ENCODE results near the gene DGKZ. TPM values are rescaled to one million over a fixed set of nuclear protein-coding genes. Genes with fewer than 3 reads are reported as not detected.

Gene DGKZ
- polyA plus RNA-seq, 2 of the 4 experiments (the other 2 are of a cell fraction): 12.8 to 28.4 TPM

DNA sequence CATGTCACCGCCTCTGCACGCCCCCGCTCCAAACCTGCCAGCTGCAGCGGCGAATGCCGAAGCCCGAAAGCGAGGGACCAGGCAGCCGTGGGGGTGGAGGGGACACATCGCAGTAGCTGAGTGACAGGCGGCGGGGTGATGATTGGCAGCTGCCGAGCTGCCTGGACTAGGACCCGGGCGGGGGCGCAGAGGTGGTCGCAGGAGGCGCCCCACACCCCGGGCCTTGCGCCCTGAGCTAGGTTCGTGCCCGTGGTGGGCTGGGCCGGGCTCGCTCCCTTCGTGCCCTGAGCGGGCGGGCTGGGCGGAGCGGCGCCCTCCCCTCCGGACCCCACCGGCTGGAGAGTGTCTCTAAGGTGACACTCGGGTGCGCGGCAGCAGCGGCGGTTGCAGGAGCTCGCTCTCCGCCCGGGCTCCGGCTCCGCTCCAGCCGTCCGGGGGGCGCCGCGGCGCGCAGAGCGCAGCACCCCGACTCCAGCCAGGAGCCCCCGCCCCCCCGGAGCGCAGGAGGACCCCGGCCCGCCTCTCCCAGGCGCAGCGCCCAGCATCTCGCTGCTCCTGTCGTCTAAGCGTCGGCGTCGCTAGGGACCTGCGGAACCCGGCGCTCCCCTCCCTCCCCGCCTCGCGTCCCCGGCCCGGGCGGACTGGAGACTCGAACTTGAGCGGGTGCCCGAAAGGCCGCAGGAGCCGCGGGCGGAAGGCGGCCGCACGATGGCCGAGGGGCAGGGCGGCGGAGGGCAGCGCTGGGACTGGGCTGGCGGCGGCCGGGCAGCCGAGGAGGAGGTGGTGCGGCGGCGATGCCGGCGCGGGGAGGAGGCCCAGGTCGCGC lies 14.5 kb upstream of the DGKZ start (continued):
- TF ChIP-seq, protein P1, sequence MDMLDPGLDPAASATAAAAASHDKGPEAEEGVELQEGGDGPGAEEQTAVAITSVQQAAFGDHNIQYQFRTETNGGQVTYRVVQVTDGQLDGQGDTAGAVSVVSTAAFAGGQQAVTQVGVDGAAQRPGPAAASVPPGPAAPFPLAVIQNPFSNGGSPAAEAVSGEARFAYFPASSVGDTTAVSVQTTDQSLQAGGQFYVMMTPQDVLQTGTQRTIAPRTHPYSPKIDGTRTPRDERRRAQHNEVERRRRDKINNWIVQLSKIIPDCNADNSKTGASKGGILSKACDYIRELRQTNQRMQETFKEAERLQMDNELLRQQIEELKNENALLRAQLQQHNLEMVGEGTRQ (IDR thresholded peaks at IDR 0.05): no peak
- TF ChIP-seq, protein P2, sequence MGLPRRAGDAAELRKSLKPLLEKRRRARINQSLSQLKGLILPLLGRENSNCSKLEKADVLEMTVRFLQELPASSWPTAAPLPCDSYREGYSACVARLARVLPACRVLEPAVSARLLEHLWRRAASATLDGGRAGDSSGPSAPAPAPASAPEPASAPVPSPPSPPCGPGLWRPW (IDR thresholded peaks at IDR 0.05): no peak

DNA sequence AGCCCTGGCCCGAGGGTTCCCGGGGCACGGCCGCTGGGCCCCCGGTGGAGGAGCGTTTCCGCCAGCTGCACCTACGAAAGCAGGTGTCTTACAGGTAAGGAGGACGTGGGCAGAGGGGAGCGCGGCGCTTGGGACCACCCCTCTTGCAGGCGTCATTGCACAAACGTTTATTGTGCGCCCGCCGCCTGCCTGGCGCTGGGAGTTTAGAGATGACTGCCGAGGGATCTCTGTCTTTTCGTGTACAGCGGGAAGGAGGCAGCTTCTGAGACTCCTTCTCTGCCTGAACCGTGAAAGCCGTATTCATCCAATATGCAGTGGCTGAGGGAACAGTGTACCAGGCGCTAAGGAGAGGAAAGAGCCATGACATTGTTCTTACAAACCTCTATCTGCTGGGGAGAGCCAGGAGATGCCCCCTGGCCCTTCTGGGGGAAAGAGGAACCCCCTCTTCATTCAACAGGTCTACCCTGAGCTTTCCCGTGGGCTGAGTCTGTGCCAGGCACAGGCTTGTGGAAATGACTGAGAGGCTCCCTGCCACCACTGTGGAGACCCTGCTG lies 13.8 kb upstream of the DGKZ start:
- no peaks in the 10 kb centered on the region for H3K9me3 ChIP-seq
- peaks cover 3% of the 10 kb centered on the region; the same call in 1 of the 3 replicates for H3K4me1 ChIP-seq
- no peak for FAIRE-seq
- no peak for ATAC-seq
- TF ChIP-seq CBX8 (IDR thresholded peaks at IDR 0.05): no peak
- no peak for TF ChIP-seq MAFK (IDR thresholded peaks at IDR 0.05; ENCODE audit: partially characterized antibody)
- no peak for TF ChIP-seq HOXB13 (CRISPR knock-in tag; IDR thresholded peaks at IDR 0.05; ENCODE audit: low read depth)
- no peak for TF ChIP-seq SREBF2 (IDR thresholded peaks at IDR 0.05)
- no peak for TF ChIP-seq FOSB (CRISPR knock-in tag; IDR thresholded peaks at IDR 0.05)
- no peak for TF ChIP-seq RARB (CRISPR knock-in tag; IDR thresholded peaks at IDR 0.05)
- TF ChIP-seq EHMT2 (IDR thresholded peaks at IDR 0.05; ENCODE audit: low read depth): no peak
- TF ChIP-seq, protein P2 (IDR thresholded peaks at IDR 0.05): no peak
- TF ChIP-seq POLR2AphosphoS2 (conservative IDR thresholded peaks at IDR 0.05; ENCODE audit: low read length): no peak
- TF ChIP-seq RNF2 (IDR thresholded peaks at IDR 0.05; ENCODE audit: borderline replicate concordance, low read depth): no peak
- no peak for TF ChIP-seq ZNF302 (CRISPR knock-in tag; IDR thresholded peaks at IDR 0.05)
- TF ChIP-seq, protein P3, sequence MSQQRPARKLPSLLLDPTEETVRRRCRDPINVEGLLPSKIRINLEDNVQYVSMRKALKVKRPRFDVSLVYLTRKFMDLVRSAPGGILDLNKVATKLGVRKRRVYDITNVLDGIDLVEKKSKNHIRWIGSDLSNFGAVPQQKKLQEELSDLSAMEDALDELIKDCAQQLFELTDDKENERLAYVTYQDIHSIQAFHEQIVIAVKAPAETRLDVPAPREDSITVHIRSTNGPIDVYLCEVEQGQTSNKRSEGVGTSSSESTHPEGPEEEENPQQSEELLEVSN (IDR thresholded peaks at IDR 0.05; ENCODE audit: borderline replicate concordance, low read depth): no peak
- TF ChIP-seq, protein P4, sequence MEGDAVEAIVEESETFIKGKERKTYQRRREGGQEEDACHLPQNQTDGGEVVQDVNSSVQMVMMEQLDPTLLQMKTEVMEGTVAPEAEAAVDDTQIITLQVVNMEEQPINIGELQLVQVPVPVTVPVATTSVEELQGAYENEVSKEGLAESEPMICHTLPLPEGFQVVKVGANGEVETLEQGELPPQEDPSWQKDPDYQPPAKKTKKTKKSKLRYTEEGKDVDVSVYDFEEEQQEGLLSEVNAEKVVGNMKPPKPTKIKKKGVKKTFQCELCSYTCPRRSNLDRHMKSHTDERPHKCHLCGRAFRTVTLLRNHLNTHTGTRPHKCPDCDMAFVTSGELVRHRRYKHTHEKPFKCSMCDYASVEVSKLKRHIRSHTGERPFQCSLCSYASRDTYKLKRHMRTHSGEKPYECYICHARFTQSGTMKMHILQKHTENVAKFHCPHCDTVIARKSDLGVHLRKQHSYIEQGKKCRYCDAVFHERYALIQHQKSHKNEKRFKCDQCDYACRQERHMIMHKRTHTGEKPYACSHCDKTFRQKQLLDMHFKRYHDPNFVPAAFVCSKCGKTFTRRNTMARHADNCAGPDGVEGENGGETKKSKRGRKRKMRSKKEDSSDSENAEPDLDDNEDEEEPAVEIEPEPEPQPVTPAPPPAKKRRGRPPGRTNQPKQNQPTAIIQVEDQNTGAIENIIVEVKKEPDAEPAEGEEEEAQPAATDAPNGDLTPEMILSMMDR (IDR thresholded peaks at IDR 0.05): no peak
- TF ChIP-seq ZFP36 (IDR thresholded peaks at IDR 0.05; ENCODE audit: borderline replicate concordance, partially characterized antibody): no peak
- TF ChIP-seq, protein P5, sequence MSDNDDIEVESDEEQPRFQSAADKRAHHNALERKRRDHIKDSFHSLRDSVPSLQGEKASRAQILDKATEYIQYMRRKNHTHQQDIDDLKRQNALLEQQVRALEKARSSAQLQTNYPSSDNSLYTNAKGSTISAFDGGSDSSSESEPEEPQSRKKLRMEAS (IDR thresholded peaks at IDR 0.05): no peak
- peak overlapping the region; percentile 28; the same call in 1 of the 3 replicates for H3K4me3 ChIP-seq
- 78% methylated on average over 23 of the region's 25 CpGs for WGBS (ENCODE audit: missing lambda C conversion rate)
- peak overlapping the region; percentile 73 for H3K4me2 ChIP-seq
- ChIA-PET CTCF (interaction anchor here (0.7 to 1.5 kb wide), 10 partner anchors 10 to 284 kb away, joined by 3 to 6 read pairs (median 4); partner anchors contain the start of genes ATG13 and HARBI1), POLR2A (no interaction called here)
- no peak overlapping the region for H3K27ac ChIP-seq
- no peak for DNase-seq (ENCODE audit: low read depth in 1 of 2, low spot score in 1 of 2)

DNA sequence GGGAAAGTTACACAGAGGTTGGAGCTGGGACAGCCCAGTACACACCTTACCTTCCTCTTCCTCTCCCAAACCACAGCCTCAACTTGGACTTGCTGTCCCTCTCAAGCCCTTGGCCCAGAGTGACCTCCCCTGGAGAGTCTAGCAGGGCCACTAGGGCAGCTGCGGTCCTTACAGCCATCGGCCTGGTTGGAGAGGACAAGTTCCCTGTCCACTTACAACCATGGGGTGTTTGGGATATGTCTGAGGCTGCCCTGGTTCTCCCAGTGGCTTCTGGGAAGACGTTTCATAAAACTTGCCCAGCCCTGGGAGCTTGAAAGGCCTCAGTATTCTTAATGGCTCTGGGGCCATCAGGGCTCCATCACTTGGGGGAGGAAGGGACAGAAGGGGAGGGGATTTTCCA lies 13.1 kb upstream of the DGKZ start:
- no peak overlapping the region for H3K4me2 ChIP-seq
- ATAC-seq: no peak
- TF ChIP-seq ZNF302 (CRISPR knock-in tag; IDR thresholded peaks at IDR 0.05) (no peak), HEYL (CRISPR knock-in tag; IDR thresholded peaks at IDR 0.05) (no peak), RARB (CRISPR knock-in tag; IDR thresholded peaks at IDR 0.05) (no peak), ZSCAN20 (CRISPR knock-in tag; IDR thresholded peaks at IDR 0.05) (no peak), EHMT2 (IDR thresholded peaks at IDR 0.05; ENCODE audit: low read depth) (no peak), MAFK (IDR thresholded peaks at IDR 0.05; ENCODE audit: partially characterized antibody) (no peak), FOXS1 (CRISPR knock-in tag; IDR thresholded peaks at IDR 0.05) (no peak), TP53 (CRISPR knock-in tag; IDR thresholded peaks at IDR 0.05) (no peak), SREBF2 (IDR thresholded peaks at IDR 0.05) (no peak), ZFP36 (IDR thresholded peaks at IDR 0.05; ENCODE audit: borderline replicate concordance, partially characterized antibody) (no peak)
- TF ChIP-seq, protein P6, sequence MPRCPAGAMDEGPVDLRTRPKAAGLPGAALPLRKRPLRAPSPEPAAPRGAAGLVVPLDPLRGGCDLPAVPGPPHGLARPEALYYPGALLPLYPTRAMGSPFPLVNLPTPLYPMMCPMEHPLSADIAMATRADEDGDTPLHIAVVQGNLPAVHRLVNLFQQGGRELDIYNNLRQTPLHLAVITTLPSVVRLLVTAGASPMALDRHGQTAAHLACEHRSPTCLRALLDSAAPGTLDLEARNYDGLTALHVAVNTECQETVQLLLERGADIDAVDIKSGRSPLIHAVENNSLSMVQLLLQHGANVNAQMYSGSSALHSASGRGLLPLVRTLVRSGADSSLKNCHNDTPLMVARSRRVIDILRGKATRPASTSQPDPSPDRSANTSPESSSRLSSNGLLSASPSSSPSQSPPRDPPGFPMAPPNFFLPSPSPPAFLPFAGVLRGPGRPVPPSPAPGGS (IDR thresholded peaks at IDR 0.05): no peak
- TF ChIP-seq, protein P7, sequence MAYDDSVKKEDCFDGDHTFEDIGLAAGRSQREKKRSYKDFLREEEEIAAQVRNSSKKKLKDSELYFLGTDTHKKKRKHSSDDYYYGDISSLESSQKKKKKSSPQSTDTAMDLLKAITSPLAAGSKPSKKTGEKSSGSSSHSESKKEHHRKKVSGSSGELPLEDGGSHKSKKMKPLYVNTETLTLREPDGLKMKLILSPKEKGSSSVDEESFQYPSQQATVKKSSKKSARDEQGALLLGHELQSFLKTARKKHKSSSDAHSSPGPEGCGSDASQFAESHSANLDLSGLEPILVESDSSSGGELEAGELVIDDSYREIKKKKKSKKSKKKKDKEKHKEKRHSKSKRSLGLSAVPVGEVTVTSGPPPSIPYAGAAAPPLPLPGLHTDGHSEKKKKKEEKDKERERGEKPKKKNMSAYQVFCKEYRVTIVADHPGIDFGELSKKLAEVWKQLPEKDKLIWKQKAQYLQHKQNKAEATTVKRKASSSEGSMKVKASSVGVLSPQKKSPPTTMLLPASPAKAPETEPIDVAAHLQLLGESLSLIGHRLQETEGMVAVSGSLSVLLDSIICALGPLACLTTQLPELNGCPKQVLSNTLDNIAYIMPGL (CRISPR knock-in tag; IDR thresholded peaks at IDR 0.05; ENCODE audit: borderline replicate concordance): no peak
- no peak overlapping the region for H3K4me3 ChIP-seq
- peaks cover 10% of the 10 kb centered on the region for H3K4me1 ChIP-seq
- ChIA-PET CTCF (interaction anchor here (0.7 to 1.5 kb wide), 8 partner anchors 10 to 283 kb away, joined by 3 to 6 read pairs (median 4); partner anchors contain the start of genes ATG13 and HARBI1), POLR2A (no interaction called here)
- FAIRE-seq: no peak
- no peaks in the 10 kb centered on the region for H3K9me3 ChIP-seq
- WGBS (ENCODE audit: missing lambda C conversion rate): 79% methylated on average over 3 of the region's 3 CpGs
- DNase-seq (ENCODE audit: low read depth in 1 of 2, low spot score in 1 of 2): no peak
- H3K27ac ChIP-seq: no peak overlapping the region
